ENCODE data around the gene TLX2. TPM values are rescaled to one million over a fixed set of nuclear protein-coding genes. Genes with fewer than 3 reads are reported as not detected.

The TLX2 gene
- total RNA-seq, 1 donor from 2014 or later: not detected

- DNase-seq (ENCODE audit: low read depth): no peak
- no peak for TF ChIP-seq CTCF (conservative IDR thresholded peaks at IDR 0.05; ENCODE audit: low read depth, low read length)
- no peak overlapping the region for H3K4me3 ChIP-seq (ENCODE audit: low read depth, low read length)
These were observed 12.5 kb downstream of the TLX2 start for GRCh38 chr2:74526649-74527230.

DNA sequence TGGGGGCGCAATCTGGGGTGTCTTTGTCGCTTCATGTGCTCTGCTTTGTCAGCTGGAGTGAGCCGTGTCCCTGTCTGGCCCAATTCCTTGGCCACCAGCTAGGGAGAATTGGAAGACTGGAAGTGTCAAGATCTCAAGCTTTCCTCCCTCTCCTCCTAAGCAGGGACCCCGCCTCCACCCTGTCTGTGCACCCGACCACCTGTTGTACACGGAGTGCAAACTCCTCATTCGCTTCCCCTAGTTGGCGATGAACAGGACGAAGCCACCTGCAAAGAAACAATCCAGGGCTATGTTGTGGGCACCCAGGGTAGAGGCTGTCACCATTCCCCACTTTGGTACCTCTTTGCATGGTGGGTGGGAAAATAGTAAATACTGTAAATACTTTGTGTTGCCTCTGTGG, 13.5 kb downstream of the TLX2 start:
- no peak overlapping the region for H3K4me3 ChIP-seq (ENCODE audit: low read depth, low read length)
- TF ChIP-seq CTCF (conservative IDR thresholded peaks at IDR 0.05; ENCODE audit: low read depth, low read length): no peak
- no peak for DNase-seq (ENCODE audit: low read depth)

GRCh38 chr2:74528600-74529356, 14.5 kb downstream of the TLX2 start:
- peak overlapping the region; percentile 99 for H3K4me3 ChIP-seq (ENCODE audit: low read depth, low read length)
- no peak for TF ChIP-seq CTCF (conservative IDR thresholded peaks at IDR 0.05; ENCODE audit: low read depth, low read length)
- DNase-seq (ENCODE audit: low read depth): no peak

GRCh38 chr2:74529357-74530238, 15.3 kb downstream of the TLX2 start, which contains the start of the genes AUP1 and HTRA2:
Gene AUP1, minus strand, starts transcription at chr2:74529706. Its CDS starts 77 bp downstream, at chr2:74529629.
Gene HTRA2, plus strand, starts transcription at chr2:74529933. Its CDS starts 74 bp downstream, at chr2:74530007.
- TF ChIP-seq CTCF (conservative IDR thresholded peaks at IDR 0.05; ENCODE audit: low read depth, low read length): no peak
- peak; percentile 79 for DNase-seq (ENCODE audit: low read depth)
- peak within 1 kb of the TSS; percentile 99 for H3K4me3 ChIP-seq (ENCODE audit: low read depth, low read length)

DNA sequence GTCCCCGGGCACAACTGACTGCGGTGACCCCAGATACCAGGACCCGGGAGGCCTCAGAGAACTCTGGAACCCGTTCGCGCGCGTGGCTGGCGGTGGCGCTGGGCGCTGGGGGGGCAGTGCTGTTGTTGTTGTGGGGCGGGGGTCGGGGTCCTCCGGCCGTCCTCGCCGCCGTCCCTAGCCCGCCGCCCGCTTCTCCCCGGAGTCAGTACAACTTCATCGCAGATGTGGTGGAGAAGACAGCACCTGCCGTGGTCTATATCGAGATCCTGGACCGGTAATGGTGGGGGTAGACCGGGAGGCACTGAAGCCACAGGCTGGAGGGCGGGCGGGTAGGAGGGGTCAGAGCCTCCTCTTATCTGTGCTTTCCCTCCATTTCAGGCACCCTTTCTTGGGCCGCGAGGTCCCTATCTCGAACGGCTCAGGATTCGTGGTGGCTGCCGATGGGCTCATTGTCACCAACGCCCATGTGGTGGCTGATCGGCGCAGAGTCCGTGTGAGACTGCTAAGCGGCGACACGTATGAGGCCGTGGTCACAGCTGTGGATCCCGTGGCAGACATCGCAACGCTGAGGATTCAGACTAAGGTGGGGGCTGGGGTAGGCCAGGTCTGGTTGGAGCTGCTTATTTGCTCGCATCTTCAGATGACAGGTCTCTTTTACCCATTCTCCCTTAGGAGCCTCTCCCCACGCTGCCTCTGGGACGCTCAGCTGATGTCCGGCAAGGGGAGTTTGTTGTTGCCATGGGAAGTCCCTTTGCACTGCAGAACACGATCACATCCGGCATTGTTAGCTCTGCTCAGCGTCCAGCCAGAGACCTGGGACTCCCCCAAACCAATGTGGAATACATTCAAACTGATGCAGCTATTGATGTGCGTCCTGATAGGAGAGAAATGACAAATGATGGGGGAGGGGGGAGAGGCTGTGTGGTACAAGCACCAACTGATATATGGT, 16.3 kb downstream of the TLX2 start:
- no peak for DNase-seq (ENCODE audit: low read depth)
- peak overlapping the region; percentile 99 for H3K4me3 ChIP-seq (ENCODE audit: low read depth, low read length)
- no peak for TF ChIP-seq CTCF (conservative IDR thresholded peaks at IDR 0.05; ENCODE audit: low read depth, low read length)

DNA sequence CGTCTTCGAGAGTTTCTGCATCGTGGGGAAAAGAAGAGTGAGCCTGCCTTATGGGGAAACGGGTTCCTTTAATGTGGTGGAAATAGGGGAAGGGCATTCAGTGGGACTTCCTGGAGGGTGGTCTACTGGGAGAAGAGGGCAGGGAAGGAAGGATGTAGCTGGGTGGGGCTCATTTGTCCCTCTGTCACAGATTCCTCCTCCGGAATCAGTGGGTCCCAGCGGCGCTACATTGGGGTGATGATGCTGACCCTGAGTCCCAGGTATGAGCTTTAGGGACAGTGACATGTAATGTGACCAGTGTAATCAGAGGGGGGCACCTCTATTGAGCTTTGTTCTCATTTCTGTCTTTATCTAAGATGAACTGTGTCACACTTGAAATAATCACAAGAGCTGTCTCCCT, 17.4 kb downstream of the TLX2 start:
- DNase-seq (ENCODE audit: low read depth): no peak
- H3K4me3 ChIP-seq (ENCODE audit: low read depth, low read length): no peak overlapping the region
- no peak for TF ChIP-seq CTCF (conservative IDR thresholded peaks at IDR 0.05; ENCODE audit: low read depth, low read length)
